GM21423 (cell line): ENCODE measurements around the gene ABCA12.
A peak's percentile ranks its signal among the peaks of the same experiment; 100 is the strongest.
"Not testable (repeated sequence)": the region's sequence is repeated elsewhere in the genome, so short reads cannot be mapped to it uniquely, and the experiment has no call there.

ENCODE experiments used
- ATAC-seq: cut with Tn5 transposase; IDR thresholded peaks from one replicate; pipeline ENCODE4 v1.9.1; 2021; ENCODE audit warnings: mild to moderate bottlenecking, moderate library complexity; ENCODE audit not compliant: unreplicated experiment

The ABCA12 gene, protein sequence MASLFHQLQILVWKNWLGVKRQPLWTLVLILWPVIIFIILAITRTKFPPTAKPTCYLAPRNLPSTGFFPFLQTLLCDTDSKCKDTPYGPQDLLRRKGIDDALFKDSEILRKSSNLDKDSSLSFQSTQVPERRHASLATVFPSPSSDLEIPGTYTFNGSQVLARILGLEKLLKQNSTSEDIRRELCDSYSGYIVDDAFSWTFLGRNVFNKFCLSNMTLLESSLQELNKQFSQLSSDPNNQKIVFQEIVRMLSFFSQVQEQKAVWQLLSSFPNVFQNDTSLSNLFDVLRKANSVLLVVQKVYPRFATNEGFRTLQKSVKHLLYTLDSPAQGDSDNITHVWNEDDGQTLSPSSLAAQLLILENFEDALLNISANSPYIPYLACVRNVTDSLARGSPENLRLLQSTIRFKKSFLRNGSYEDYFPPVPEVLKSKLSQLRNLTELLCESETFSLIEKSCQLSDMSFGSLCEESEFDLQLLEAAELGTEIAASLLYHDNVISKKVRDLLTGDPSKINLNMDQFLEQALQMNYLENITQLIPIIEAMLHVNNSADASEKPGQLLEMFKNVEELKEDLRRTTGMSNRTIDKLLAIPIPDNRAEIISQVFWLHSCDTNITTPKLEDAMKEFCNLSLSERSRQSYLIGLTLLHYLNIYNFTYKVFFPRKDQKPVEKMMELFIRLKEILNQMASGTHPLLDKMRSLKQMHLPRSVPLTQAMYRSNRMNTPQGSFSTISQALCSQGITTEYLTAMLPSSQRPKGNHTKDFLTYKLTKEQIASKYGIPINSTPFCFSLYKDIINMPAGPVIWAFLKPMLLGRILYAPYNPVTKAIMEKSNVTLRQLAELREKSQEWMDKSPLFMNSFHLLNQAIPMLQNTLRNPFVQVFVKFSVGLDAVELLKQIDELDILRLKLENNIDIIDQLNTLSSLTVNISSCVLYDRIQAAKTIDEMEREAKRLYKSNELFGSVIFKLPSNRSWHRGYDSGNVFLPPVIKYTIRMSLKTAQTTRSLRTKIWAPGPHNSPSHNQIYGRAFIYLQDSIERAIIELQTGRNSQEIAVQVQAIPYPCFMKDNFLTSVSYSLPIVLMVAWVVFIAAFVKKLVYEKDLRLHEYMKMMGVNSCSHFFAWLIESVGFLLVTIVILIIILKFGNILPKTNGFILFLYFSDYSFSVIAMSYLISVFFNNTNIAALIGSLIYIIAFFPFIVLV (N-terminal part only)

DNA sequence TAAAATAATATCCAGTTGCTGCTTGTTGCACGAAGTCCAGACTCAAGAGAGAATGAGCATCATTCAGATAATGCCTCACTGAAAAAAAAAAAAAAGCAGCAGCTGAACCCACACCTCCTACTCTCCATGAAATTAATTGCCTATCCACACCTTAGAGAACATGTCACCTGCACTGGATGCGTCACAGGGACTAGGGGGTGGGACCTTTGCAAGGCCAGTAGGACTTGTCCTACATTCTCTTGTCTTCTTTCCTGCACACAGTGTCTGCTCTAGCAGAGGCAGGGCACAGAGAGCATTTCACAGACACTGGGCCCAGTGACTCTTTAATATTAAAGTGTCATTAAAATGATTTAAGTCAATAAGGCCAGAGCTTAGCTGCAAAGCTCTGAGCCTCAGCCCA is at the start of gene ABCA12:
ABCA12 (minus strand) TSS at position 148 of the 400 bp plus-strand sequence. CDS start 418 bp downstream, outside the sequence.
- no peak for ATAC-seq

DNA sequence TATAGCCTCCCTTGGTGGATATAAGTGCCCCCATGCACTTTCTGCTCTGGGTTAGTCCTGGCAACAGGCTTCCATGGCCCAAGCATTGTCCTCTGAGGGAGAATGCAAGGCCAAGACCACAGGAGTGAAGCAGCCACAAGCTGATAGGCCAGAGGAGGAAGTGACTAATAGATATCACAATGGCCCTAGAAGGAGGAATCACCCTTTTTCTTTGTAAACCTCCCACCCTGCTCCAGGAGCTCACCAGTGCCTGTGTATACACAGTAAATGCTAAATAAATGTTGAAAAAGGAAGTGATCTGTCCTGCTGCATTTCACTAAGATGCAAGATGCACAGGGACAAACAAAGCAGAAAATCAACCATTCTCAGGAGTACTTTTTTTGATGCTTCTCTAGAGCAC is 49.7 kb upstream of the ABCA12 start:
- no peak for ATAC-seq

DNA sequence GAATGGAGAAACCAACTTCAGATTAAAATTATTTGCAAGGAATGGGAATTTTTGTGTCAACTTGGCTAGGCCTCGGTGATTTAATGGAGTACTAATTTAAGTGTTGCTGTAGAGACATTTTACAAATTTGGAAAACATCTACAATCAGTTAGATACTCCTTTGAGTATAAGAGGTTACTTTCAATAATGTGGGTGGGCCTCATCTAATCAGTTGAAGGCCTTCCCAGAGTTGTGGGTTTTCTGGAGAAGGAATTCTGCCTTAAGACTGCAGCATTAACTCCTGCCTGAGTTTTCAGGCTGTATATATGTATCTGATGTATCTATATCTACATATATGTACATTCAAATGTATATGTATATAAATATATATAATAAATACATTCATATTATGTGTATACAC is 47.6 kb upstream of the ABCA12 start:
- ATAC-seq: no peak

DNA sequence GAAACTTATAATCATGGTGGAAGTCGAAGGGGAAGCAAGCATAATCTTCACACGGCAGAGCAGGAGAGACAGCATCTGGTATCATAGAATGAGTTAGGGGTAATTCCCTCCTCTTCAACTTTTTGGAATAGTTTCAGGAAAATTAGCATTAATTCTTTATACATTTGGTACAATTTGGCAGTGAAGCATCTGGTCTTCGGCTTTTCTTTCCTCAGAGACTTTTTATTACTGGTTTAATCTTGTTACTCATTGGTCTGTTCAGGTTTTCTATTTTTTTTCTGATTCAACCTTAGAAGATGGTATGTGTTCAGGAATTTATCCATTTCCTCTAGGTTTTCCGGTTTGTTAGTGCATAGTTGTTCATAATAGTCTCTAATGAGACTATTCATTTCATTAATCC is 39.7 kb upstream of the ABCA12 start:
- no peak for ATAC-seq

DNA sequence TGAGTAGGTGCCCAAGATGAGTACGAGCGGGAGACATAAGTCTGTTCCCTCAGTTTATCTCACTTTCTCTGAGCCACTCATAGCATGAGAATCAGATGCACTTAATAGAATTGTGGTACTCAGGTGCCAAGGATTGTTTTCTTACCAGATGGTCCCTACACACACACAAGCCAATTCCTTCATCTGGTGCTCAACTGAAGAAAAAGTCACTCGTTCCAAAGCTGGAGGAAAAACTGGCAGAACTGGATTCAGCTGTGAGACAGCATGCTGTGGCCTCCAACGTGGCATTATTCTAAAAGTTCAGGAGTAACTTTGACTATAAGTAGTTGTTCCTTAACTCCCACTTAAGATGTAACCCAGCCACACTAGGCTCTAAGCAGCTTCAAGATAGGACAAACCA is 33.4 kb upstream of the ABCA12 start:
- ATAC-seq: no peak

DNA sequence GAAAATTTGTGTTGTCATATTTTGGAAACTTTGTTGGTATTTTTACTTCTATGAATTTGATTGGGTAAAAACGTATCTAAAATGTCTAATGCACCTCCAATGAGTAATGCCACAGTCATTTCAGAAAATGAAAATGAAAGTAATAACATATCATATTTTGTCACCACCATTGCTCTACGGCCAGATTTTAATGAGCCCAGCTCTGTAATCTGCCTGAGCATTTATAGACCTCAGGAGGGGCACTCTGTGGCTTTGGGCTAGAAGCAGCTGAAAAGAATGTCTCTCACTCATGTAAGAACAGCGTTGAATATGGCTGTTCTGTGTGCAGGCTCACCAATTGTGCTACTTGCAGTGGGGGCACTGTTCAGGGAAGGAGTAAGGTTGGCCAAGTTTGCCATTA is 32.7 kb upstream of the ABCA12 start:
- peak; percentile 80 for ATAC-seq

DNA sequence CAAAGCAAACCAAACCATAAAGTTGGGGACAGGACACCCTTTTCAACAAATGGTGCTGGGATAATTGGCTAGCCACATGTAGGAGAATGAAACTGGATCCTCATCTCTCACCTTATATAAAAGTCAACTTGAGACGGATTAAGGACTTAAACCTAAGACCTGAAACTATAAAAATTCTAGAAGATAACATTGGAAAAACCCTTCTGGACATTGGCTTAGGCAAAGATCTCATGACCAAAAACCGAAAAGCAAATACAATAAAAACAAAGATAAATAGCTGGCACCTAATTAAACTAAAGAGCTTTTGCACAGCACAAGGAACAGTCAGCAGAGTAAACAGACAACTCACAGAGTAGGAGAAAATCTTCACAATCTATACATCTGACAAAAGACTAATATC is 28.1 kb upstream of the ABCA12 start:
- not testable (repeated sequence) for ATAC-seq

DNA sequence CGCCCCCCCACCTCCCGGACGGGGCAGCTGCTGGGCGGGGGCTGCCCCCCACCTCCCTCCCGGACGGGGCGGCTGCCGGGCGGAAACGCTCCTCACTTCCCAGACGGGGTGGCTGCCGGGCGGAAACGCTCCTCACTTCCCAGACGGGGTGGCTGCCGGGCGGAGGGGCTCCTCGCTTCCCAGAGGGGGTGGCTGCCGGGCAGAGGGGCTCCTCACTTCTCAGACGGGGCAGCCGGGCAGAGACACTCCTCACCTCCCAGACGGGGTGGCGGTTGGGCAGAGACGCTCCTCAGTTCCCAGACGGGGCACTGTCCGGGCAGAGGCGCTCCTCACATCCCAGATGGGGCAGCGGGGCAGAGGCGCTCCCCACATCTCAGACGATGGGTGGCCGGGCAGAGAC is 24.9 kb upstream of the ABCA12 start:
- ATAC-seq: not testable (repeated sequence)

DNA sequence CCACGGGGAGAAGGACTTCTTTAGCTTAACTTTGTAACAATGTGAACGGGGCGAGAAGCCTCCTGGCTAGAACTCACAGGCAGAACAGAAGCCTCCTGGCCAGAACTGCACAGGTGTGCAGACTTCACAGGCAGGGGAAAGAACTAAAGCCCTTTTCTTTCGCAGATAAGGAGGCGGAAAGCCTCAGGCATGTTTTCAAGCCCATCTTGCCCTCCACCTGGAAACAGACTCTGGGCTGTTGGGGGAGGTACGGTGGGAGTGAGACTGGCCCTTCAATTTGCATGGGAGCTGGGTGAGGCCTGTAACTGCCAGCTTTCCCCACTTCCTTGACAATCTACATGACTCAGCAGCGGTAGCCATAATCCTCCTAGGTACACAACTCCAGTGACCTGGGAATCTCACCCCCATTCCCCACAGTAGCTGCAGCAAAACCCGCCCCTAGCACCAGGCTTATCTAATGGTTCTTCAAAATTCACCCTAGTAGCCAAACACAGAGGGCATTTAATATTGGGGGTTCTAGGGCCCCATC is 22.9 kb upstream of the ABCA12 start:
- ATAC-seq: no peak

DNA sequence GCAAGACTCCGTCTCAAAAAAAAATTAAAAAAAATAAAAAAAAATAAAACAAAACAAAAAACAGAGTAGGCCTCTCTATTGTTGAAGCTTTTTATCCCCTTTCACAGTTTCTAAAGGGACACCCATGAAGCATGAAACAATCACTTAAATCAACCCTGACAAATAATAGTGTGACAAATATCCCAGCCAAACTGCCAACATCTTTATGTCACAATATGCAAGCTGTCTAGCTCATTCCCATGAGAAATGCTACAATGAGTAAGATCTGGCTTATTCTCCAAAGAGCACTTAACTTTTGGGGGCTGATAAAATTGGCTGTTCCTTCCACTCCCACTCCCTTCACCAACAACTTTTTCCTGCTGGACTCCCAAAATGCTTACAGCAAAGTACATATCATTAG is 21.7 kb upstream of the ABCA12 start:
- ATAC-seq: no peak

DNA sequence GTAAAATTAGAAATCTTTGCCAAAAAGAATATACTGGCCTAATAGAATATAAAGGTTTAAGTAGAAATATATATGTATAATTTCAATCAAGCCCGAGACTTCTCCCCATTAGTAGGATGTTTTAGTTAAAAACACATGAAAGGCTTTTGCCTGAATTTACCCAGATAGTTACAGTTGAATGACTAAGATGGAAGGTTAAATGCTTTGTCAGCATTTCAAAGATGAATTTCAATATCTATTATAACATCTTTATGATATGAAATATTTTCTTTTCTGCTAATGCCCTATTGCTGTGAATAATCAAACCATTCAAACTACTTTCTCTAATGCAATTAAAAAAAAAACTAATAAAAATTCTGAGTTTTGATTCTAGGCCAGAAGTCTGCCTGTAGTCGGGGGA is 18.0 kb upstream of the ABCA12 start:
- ATAC-seq: no peak

DNA sequence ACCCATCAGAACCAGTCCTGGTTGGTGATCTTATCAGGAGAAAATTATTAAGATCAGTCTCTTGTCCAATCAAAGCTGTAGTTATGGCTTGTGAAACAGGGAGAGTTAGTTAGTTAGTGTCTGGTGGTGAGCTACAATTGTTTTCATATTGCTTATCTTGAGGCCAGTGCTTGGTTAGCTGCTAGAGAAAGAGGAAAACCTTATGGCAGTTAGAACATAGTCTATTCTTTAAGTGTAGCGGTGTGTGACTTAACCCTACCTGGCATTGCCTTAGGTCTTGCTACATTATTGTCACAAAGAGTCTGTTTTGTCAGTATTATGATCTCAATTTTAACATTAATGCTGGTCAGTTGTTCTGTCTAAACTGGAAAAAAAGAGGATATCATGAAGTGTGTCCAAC is 11.5 kb upstream of the ABCA12 start:
- no peak for ATAC-seq

DNA sequence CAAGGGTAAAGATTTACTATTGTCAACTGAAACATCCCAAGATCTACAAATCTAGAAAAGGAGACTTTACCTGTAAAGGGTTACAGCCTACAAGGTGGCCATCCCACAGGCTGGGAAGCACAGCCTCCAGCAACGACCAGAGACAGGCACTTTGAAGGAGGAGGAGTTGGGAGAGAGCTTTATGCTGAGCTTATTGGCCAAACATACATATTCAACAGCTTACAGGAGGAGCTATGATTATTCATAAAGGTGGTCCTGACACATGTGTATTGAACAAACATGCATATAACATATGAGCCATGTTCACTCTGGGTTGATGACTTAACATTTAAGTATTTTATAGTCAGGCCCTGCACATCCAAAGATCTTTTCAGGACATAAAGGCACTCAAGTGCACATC is 11.1 kb upstream of the ABCA12 start:
- ATAC-seq: no peak

DNA sequence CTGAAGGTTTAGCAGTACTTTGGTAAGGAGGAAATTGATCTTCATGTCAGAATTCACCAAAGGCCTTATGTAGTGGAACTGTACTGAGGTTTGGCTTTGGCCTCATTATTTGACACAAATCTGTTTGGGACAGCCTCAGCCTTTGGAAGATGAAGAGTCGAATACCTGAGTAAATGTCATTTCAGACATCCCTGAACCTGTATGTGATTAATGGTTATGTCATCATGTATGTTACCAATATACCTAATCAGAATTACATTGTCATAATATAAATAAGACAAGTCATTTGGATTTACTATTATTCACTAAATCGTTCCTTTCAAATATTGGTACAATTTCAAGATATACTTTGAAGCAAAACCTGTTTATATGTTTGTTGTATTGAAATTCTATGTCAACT is 10.6 kb upstream of the ABCA12 start:
- no peak for ATAC-seq

DNA sequence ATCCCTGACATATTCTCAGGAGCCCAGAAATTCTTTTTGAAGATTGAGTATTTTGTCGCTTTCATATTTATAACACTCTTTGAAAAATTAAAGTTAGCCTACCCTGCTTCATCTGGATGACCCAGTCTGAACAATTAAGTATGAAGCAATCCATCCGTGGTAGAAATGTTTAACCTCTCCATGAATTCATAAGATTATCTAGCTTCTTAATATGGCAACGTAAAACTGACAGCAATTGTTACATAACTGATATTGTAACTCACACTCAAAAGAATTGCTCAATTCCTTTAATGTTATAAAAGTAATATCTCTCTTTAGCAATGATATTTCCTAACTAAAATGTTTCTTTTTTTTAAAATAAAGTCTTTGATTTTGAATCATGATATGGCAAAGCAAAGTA is 7.2 kb upstream of the ABCA12 start:
- no peak for ATAC-seq

DNA sequence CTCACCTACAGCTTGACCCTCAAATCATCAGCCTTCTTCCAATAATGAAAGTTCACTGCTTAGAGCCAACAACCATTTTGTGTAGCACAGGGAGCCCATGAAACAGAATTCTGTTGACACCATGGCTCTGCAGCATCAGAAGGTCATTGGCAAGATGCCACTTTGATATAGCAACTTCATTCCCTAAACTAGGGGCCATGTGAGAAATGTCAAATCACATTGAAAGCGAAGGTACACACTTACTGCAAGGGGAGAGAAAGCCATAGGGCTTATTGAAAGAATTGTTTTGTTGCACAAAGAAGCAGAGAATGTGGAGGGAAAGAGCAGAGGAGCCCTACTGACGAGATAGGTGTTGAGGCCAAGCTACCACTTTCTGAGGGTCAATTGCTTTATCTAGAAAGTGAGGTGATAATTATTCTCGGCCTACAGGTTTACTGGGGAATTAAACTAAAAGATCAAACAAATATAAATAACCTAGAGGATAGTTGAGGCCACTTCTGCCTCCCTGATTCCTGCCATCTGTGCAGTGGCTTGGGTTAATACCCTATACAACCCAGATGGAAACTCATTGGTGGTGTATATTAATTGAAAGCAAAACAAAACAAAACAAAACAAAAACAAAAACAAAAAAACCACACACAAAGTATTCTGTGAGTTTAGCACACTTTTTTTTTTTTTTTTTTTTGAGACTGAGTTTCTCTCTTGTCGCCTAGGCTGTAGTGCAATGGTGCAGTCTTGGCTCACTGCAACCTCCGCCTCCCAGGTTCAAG is 5.9 kb upstream of the ABCA12 start:
- ATAC-seq: no peak

DNA sequence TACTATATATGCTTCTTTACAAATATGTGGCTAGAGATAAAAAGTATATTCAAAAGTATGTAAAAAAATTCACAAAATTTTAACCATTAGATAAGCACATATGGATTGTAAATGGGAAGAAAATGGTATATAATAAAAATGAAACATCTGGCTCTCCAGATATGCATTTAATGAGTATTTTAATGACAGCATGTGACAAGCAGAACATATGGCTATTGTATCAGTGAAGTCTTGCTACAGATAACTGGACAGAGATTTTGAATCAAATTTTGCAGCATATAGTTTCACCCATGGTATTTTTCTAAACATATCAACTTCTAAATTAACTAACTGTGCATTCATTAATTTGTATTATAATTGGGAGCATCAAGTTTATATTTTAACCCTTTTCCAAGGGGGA is 5.0 kb upstream of the ABCA12 start:
- ATAC-seq: no peak

DNA sequence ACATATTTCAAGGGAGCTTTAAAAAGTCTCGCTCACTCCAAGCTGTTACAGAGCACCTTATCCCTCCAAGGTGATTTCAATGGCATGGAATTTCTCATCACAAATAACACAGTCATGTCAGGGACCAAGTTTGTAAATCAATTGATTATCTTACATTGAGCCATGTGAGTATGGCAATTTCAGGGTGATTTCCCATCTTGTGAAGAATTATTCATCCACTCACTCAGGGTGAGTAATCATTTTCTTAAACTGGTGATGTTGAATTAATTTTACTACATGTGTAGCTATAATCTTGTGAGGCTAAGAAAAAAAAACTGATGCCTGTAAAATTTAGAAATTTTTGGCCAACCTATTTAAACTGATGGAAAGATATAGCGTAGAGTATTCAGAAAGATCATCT is 3.3 kb upstream of the ABCA12 start:
- ATAC-seq: no peak

DNA sequence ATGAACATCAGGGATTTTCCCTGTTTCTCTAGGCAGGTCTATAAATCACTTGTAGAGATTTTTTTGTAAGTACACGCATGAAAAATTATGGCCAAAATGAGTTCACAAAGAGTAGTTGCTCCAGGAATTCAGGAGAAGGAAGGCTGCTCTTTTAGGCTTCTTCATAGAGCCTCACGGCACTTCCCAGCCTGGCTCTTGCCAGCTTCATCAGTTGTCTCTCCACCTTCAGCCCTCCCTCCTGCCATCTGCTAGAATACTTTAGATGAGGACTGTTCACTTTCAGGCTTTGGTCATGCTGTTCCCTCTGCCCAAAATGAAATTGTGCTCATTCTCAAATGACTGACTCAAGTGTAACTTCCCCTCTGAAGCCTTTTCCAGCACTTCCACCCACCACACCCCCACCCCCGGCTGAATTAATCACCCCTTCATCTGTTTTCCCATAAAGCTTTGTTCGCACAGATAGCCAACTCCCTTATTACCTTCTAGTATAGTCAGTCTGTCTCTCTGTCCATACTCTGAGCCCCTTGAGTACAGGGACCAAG is 1.8 kb upstream of the ABCA12 start:
- ATAC-seq: no peak

DNA sequence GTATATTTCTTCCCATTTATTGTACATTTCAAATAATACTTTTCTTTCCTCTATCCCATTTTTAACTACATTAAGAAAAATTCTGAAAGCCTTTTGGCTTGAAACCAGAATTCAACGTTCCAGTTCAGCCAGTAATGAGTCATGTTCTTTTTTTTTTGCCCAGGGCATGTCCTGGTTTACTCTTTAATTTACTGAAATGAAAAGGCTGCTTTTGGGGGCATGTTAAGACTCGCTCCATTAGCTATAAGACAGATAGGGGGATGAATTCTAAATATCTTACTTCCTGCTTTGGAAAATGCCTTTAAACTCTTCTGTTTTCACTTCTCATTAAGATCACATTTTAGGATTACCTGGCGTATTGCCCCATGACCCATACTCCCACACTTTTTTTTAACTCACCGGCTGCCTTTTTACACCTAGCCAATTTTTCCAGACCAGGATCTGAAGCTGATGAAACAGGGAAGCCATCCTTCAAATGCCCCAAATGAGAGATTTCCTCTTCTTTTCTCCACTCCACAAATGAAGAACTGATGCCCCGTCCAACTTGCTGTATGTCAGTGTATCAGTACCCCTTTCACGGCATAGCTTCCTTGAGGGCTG is 585 bp downstream of the ABCA12 start:
- ATAC-seq: no peak
